ENCODE measurements around the gene SHISAL2B.

Gene SHISAL2B

GRCh38 chr5:64649512-64649911, 40.8 kb upstream of the SHISAL2B start:
- Histone ChIP-seq H3K4me1 (ENCODE audit: control insufficient read depth, low read length) (no peaks in the 10 kb centered on the region), H3K27me3 (ENCODE audit: control insufficient read depth, low read length) (no peaks in the 10 kb centered on the region), H3K9me2 (replicated peaks; ENCODE audit: control insufficient read depth, low read length) (no peaks in the 10 kb centered on the region), H4K20me1 (ENCODE audit: control insufficient read depth, insufficient read depth, low read depth, low read length) (no peaks in the 10 kb centered on the region), H3K9me3 (ENCODE audit: control insufficient read depth, insufficient read depth, low read length) (no peaks in the 10 kb centered on the region), H3F3A (ENCODE audit: control insufficient read depth, insufficient read depth) (no peaks in the 10 kb centered on the region), H3K4me2 (ENCODE audit: low read length) (no peak overlapping the region), H3K79me2 (ENCODE audit: control insufficient read depth, low read length) (no peaks in the 10 kb centered on the region), H3K27ac (ENCODE audit: low read depth, low read length) (no peak overlapping the region), H3K36me3 (ENCODE audit: control insufficient read depth, low read length) (no peaks in the 10 kb centered on the region), H3K4me3 (ENCODE audit: low read length) (no peak overlapping the region)
- TF ChIP-seq EZH2phosphoT487 (IDR thresholded peaks at IDR 0.05; ENCODE audit: borderline replicate concordance, low read length): no peak
- TF ChIP-seq CTCF (IDR thresholded peaks at IDR 0.05; ENCODE audit: low read depth, low read length, poor library complexity, severe bottlenecking): no peak

- H3K79me2 ChIP-seq (ENCODE audit: control insufficient read depth, low read length): no peaks in the 10 kb centered on the region
- no peak overlapping the region for H3K4me2 ChIP-seq (ENCODE audit: low read length)
- no peaks in the 10 kb centered on the region for H3F3A ChIP-seq (ENCODE audit: control insufficient read depth, insufficient read depth)
- no peaks in the 10 kb centered on the region for H3K36me3 ChIP-seq (ENCODE audit: control insufficient read depth, low read length)
- no peaks in the 10 kb centered on the region for H3K9me3 ChIP-seq (ENCODE audit: control insufficient read depth, insufficient read depth, low read length)
- no peaks in the 10 kb centered on the region for H4K20me1 ChIP-seq (ENCODE audit: control insufficient read depth, insufficient read depth, low read depth, low read length)
- H3K27me3 ChIP-seq (ENCODE audit: control insufficient read depth, low read length): no peaks in the 10 kb centered on the region
- no peaks in the 10 kb centered on the region for H3K4me1 ChIP-seq (ENCODE audit: control insufficient read depth, low read length)
- H3K4me3 ChIP-seq (ENCODE audit: low read length): no peak overlapping the region
- H3K9me2 ChIP-seq (replicated peaks; ENCODE audit: control insufficient read depth, low read length): no peaks in the 10 kb centered on the region
- no peak overlapping the region for H3K27ac ChIP-seq (ENCODE audit: low read depth, low read length)
- TF ChIP-seq CTCF (IDR thresholded peaks at IDR 0.05; ENCODE audit: low read depth, low read length, poor library complexity, severe bottlenecking) (no peak), EZH2phosphoT487 (IDR thresholded peaks at IDR 0.05; ENCODE audit: borderline replicate concordance, low read length) (no peak)
Observed at GRCh38 chr5:64653766-64654560, 36.3 kb upstream of the SHISAL2B start.

GRCh38 chr5:64654561-64654938, 35.8 kb upstream of the SHISAL2B start:
- H3K4me1 ChIP-seq (ENCODE audit: control insufficient read depth, low read length): no peaks in the 10 kb centered on the region
- H3K9me2 ChIP-seq (replicated peaks; ENCODE audit: control insufficient read depth, low read length): no peaks in the 10 kb centered on the region
- no peaks in the 10 kb centered on the region for H3K36me3 ChIP-seq (ENCODE audit: control insufficient read depth, low read length)
- no peaks in the 10 kb centered on the region for H4K20me1 ChIP-seq (ENCODE audit: control insufficient read depth, insufficient read depth, low read depth, low read length)
- TF ChIP-seq CTCF (IDR thresholded peaks at IDR 0.05; ENCODE audit: low read depth, low read length, poor library complexity, severe bottlenecking): no peak
- no peak for TF ChIP-seq EZH2phosphoT487 (IDR thresholded peaks at IDR 0.05; ENCODE audit: borderline replicate concordance, low read length)
- peaks cover 2% of the 10 kb centered on the region; the same call in 1 of the 2 replicates for H3K27me3 ChIP-seq (ENCODE audit: control insufficient read depth, low read length)
- no peaks in the 10 kb centered on the region for H3F3A ChIP-seq (ENCODE audit: control insufficient read depth, insufficient read depth)
- no peaks in the 10 kb centered on the region for H3K9me3 ChIP-seq (ENCODE audit: control insufficient read depth, insufficient read depth, low read length)
- H3K4me3 ChIP-seq (ENCODE audit: low read length): no peak overlapping the region
- H3K4me2 ChIP-seq (ENCODE audit: low read length): no peak overlapping the region
- no peak overlapping the region for H3K27ac ChIP-seq (ENCODE audit: low read depth, low read length)
- H3K79me2 ChIP-seq (ENCODE audit: control insufficient read depth, low read length): no peaks in the 10 kb centered on the region

All from DOHH2 (cell line).